K562 (cell line): ENCODE measurements around the gene AKT1S1. TPM values are rescaled to one million over a fixed set of nuclear protein-coding genes. Genes with fewer than 3 reads are reported as not detected.

Experiments used
- ELF4 ChIP-seq: fragments of 450-650 bp; formaldehyde crosslinking; IDR thresholded peaks from 2 replicates; pipeline ENCODE4 v1.4.0; 2022; ENCODE audit warnings: missing genetic modification characterization
- MCM2 ChIP-seq: fragments of 450-650 bp; IDR thresholded peaks from 2 replicates; pipeline ENCODE4 v1.6.1; 2017; ENCODE audit warnings: low read depth, mild to moderate bottlenecking
- NKRF ChIP-seq: fragments of 450-650 bp; IDR thresholded peaks from 2 replicates; pipeline ENCODE4 v1.6.1; 2016; ENCODE audit warnings: borderline replicate concordance
- U2AF1 ChIP-seq: fragments of 200-400 bp; formaldehyde crosslinking; optimal IDR thresholded peaks from 2 replicates; pipeline ENCODE3; 2017; ENCODE audit warnings: mild to moderate bottlenecking, low read depth, low read length, moderate library complexity
- ZNF830 ChIP-seq: fragments of 250-450 bp; sonication (Bioruptor Pico); IDR thresholded peaks from 2 replicates; pipeline ENCODE4 v1.5.0; 2021; ENCODE audit warnings: mild to moderate bottlenecking
- polyA plus RNA-seq, 8 experiments: library from polyadenylated mRNA; depleted of rRNA in 4 of 8; stranded (reverse) in 5 of 8; unstranded in 3 of 8; fragments of >200 nt; fragmentation: Nextera tagmentation in 2 of 8; fragmentation: Illumina TruSeq in 1 of 8; extraction: Ambion mirVana in 2 of 8; extraction: Trizol in 1 of 8; gene quantifications; 2 replicates each; pipeline versions ENCODE4 v1.2.1 to v1.2.3, GENCODE V29; 2011 to 2014; ENCODE audit warnings: inconsistent platforms in 1 of 8, missing spikeins in 1 of 8
- total RNA-seq, 7 experiments: library from RNA; depleted of rRNA in 6 of 7; stranded (reverse); fragments of >200 nt in 6 of 7; fragmentation: Illumina TruSeq in 2 of 7; extraction: Trizol in 2 of 7; gene quantifications; 2 replicates each; pipeline versions ENCODE4 v1.2.1 to v1.2.3, GENCODE V29; 2011 to 2021; ENCODE audit warnings: low replicate concordance in 1 of 7
- TF ChIP-seq, protein P1 (sequence below): fragments of 200-600 bp; sonication (generic); IDR thresholded peaks from one replicate; pipeline ENCODE4 v1.6.1; 2012; ENCODE audit warnings: mild to moderate bottlenecking, low read depth, low read length, inconsistent platforms
- TF ChIP-seq, protein P2 (sequence below): sonication (generic); IDR thresholded peaks from 2 replicates; pipeline ENCODE4 v1.6.1; 2016
- TF ChIP-seq, protein P3 (sequence below): fragments of 450-650 bp; IDR thresholded peaks from 2 replicates; pipeline ENCODE4 v1.6.1; 2018; ENCODE audit not compliant: partially characterized antibody

The AKT1S1 gene
- total and polyA plus RNA-seq, 9 of the 15 experiments (the other 6 are each of a cell fraction or from before 2014, with no cell fraction given): 1.2 to 50.3 (median 17.1) TPM

DNA sequence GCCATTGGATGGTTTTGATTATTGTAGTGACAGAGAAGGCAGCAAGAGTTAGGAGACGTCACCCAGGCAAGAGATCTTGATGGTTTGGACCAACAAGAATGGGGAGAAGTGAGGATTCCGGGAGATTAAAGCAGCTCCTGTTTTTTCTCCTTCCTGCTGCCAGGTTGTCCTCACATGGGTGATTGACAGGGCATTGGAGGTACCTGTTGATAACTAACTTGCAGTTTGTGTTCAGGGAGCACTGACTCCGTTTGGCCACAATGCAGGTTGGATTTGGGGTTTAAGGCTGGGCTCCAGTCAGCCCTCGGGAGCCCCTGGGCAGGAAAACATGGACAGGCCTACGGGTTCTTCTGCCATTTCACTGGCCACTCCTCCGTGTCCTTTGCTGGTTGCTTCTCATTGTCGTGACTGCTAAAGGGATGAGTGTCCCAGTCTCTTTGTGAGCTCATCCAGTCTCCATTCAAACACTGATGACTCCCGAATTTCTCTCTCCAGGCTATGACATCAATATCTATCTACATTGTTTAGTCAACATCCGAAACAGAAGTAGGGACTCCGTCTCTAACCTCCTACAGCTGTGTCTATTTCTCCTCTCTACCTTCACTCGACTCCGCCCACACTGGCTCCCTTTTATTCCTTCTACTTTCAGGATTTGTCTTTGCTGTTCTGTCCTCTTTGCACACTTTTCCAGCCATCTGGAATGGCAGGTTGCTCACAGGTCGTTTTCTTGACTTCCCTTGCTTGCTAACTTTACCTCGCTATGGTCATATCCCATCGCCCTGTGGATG is 27.5 kb downstream of the AKT1S1 start (continued):
- TF ChIP-seq, protein P1, sequence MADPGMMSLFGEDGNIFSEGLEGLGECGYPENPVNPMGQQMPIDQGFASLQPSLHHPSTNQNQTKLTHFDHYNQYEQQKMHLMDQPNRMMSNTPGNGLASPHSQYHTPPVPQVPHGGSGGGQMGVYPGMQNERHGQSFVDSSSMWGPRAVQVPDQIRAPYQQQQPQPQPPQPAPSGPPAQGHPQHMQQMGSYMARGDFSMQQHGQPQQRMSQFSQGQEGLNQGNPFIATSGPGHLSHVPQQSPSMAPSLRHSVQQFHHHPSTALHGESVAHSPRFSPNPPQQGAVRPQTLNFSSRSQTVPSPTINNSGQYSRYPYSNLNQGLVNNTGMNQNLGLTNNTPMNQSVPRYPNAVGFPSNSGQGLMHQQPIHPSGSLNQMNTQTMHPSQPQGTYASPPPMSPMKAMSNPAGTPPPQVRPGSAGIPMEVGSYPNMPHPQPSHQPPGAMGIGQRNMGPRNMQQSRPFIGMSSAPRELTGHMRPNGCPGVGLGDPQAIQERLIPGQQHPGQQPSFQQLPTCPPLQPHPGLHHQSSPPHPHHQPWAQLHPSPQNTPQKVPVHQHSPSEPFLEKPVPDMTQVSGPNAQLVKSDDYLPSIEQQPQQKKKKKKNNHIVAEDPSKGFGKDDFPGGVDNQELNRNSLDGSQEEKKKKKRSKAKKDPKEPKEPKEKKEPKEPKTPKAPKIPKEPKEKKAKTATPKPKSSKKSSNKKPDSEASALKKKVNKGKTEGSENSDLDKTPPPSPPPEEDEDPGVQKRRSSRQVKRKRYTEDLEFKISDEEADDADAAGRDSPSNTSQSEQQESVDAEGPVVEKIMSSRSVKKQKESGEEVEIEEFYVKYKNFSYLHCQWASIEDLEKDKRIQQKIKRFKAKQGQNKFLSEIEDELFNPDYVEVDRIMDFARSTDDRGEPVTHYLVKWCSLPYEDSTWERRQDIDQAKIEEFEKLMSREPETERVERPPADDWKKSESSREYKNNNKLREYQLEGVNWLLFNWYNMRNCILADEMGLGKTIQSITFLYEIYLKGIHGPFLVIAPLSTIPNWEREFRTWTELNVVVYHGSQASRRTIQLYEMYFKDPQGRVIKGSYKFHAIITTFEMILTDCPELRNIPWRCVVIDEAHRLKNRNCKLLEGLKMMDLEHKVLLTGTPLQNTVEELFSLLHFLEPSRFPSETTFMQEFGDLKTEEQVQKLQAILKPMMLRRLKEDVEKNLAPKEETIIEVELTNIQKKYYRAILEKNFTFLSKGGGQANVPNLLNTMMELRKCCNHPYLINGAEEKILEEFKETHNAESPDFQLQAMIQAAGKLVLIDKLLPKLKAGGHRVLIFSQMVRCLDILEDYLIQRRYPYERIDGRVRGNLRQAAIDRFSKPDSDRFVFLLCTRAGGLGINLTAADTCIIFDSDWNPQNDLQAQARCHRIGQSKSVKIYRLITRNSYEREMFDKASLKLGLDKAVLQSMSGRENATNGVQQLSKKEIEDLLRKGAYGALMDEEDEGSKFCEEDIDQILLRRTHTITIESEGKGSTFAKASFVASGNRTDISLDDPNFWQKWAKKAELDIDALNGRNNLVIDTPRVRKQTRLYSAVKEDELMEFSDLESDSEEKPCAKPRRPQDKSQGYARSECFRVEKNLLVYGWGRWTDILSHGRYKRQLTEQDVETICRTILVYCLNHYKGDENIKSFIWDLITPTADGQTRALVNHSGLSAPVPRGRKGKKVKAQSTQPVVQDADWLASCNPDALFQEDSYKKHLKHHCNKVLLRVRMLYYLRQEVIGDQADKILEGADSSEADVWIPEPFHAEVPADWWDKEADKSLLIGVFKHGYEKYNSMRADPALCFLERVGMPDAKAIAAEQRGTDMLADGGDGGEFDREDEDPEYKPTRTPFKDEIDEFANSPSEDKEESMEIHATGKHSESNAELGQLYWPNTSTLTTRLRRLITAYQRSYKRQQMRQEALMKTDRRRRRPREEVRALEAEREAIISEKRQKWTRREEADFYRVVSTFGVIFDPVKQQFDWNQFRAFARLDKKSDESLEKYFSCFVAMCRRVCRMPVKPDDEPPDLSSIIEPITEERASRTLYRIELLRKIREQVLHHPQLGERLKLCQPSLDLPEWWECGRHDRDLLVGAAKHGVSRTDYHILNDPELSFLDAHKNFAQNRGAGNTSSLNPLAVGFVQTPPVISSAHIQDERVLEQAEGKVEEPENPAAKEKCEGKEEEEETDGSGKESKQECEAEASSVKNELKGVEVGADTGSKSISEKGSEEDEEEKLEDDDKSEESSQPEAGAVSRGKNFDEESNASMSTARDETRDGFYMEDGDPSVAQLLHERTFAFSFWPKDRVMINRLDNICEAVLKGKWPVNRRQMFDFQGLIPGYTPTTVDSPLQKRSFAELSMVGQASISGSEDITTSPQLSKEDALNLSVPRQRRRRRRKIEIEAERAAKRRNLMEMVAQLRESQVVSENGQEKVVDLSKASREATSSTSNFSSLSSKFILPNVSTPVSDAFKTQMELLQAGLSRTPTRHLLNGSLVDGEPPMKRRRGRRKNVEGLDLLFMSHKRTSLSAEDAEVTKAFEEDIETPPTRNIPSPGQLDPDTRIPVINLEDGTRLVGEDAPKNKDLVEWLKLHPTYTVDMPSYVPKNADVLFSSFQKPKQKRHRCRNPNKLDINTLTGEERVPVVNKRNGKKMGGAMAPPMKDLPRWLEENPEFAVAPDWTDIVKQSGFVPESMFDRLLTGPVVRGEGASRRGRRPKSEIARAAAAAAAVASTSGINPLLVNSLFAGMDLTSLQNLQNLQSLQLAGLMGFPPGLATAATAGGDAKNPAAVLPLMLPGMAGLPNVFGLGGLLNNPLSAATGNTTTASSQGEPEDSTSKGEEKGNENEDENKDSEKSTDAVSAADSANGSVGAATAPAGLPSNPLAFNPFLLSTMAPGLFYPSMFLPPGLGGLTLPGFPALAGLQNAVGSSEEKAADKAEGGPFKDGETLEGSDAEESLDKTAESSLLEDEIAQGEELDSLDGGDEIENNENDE: no peak
- no peak for TF ChIP-seq MCM2
- 0 out of 2 replicates have a peak, but pooled peaks have one; percentile 16 for TF ChIP-seq ELF4
- TF ChIP-seq U2AF1: no peak
- TF ChIP-seq ZNF830 (CRISPR knock-in tag): no peak
- TF ChIP-seq, protein P2, sequence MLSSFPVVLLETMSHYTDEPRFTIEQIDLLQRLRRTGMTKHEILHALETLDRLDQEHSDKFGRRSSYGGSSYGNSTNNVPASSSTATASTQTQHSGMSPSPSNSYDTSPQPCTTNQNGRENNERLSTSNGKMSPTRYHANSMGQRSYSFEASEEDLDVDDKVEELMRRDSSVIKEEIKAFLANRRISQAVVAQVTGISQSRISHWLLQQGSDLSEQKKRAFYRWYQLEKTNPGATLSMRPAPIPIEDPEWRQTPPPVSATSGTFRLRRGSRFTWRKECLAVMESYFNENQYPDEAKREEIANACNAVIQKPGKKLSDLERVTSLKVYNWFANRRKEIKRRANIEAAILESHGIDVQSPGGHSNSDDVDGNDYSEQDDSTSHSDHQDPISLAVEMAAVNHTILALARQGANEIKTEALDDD: peak; percentile 50; the same call in 1 of the 2 replicates
- 0 out of 2 replicates have a peak, but pooled peaks have one; percentile 59 for TF ChIP-seq NKRF
- TF ChIP-seq, protein P3, sequence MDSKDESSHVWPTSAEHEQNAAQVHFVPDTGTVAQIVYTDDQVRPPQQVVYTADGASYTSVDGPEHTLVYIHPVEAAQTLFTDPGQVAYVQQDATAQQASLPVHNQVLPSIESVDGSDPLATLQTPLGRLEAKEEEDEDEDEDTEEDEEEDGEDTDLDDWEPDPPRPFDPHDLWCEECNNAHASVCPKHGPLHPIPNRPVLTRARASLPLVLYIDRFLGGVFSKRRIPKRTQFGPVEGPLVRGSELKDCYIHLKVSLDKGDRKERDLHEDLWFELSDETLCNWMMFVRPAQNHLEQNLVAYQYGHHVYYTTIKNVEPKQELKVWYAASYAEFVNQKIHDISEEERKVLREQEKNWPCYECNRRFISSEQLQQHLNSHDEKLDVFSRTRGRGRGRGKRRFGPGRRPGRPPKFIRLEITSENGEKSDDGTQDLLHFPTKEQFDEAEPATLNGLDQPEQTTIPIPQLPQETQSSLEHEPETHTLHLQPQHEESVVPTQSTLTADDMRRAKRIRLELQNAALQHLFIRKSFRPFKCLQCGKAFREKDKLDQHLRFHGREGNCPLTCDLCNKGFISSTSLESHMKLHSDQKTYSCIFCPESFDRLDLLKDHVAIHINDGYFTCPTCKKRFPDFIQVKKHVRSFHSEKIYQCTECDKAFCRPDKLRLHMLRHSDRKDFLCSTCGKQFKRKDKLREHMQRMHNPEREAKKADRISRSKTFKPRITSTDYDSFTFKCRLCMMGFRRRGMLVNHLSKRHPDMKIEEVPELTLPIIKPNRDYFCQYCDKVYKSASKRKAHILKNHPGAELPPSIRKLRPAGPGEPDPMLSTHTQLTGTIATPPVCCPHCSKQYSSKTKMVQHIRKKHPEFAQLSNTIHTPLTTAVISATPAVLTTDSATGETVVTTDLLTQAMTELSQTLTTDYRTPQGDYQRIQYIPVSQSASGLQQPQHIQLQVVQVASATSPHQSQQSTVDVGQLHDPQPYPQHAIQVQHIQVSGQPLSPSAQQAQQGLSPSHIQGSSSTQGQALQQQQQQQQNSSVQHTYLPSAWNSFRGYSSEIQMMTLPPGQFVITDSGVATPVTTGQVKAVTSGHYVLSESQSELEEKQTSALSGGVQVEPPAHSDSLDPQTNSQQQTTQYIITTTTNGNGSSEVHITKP: peak; percentile 4
